HG03025 (cell line): ENCODE results near the gene ATP2A2.

Source experiments
- ATAC-seq: cut with Tn5 transposase; IDR thresholded peaks from one replicate; pipeline ENCODE4 v1.9.1; 2021; ENCODE audit warnings: mild to moderate bottlenecking, moderate library complexity; ENCODE audit not compliant: unreplicated experiment, low FRiP score

The ATP2A2 gene

GRCh38 chr12:110287986-110288385 is 6.9 kb downstream of the ATP2A2 start:
- no peak for ATAC-seq

GRCh38 chr12:110289044-110289710 is 8.1 kb downstream of the ATP2A2 start:
- ATAC-seq, result no peak

DNA sequence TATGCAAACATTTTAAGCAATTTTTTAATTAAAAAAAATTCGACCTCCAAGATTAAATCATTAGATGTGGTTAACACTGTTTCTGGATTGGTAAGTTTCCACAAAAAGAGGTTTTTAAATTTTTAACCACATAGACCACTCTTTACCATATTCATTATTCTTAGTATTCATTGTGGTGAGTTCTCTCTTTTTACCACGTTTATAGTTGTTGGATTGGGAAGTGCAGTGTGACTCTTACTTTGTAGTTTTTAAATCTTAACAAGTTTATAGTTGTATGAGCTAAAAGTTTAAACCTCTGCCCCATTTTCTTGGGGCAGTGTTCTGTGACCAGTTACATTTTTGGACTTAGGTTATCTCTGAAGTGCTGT is 8.6 kb downstream of the ATP2A2 start:
- ATAC-seq, result no peak

- no peak for ATAC-seq
Observed at GRCh38 chr12:110301065-110301806, 20.2 kb downstream of the ATP2A2 start.

- no peak for ATAC-seq
Observed at GRCh38 chr12:110304061-110304551, 23.1 kb downstream of the ATP2A2 start.

- ATAC-seq, result no peak
Observed at GRCh38 chr12:110307372-110307771, 26.3 kb downstream of the ATP2A2 start.

DNA sequence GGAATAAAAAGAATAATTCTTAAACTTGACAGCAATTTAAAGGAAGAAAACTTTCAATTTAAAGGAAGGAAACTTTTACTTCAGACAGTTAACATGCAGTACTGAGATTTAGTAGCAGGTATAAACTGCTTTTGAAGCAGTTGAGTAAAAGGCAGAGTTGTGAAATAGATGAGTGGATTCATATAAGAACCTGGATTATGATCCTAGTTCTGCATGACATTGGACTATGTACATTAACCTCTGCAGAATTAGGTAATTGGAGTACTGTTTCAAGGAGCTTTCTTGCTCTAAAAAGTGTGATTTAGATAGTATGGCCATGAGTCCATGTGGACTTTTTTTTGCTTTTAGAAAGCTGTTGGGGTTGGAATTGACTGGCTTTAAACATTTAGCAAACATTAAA is 29.7 kb downstream of the ATP2A2 start:
- no peak for ATAC-seq

DNA sequence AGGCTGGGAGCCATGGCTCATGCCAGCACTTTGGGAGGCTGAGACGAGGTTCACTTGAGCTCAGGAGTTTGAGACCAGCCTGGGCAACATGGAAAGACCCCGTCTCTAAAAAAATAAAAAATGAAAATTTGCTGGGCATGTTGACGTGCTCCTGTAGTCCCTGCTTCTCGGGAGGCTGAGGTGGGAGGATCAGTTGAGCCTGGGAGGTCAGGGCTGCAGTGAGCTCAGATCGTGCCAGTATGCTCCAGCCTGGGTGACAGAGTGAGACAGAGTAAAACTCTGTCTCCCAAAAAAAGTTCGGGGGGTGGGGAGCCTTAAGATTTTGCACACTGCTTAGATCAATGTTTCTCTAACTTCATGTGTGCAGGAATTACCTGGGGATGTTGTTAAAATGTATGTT is 30.9 kb downstream of the ATP2A2 start:
- no peak for ATAC-seq

DNA sequence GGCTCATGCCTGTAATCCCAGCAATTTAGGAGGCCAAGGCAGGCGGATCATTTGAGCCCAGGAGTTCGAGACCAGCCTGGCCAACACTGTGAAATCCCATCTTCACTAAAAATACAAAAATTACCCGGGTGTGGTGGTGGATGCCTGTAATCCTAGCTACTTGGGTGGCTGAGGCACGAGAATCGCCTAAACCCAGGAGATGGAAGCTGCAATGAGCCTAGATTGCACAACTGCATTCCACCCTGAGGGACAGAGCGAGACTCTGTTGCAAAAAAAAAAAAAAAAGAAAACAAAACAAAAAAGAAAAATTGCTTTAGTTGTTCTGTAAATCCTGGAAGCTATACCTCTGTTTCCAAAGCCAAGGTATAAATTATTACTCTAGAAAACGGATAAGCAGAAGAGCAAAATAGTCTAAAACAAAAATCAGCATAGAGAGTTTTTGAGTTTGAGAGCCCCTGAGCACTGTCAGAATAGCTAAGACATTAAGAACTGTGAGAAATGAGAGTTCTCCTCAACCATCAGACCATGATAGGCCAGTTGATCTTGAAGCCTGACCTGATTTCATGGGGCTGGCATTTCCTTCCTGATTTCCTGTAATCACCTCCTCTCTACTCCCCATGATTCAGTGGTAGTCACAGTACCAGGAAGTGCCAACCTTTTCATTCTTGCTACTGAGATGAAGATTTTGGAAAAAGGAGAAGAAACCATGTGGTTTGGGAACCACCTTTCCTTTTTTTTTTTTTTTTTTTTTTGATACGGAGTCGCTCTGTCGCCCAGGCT is 31.7 kb downstream of the ATP2A2 start:
- no peak for ATAC-seq

GRCh38 chr12:110314308-110314707 is 33.3 kb downstream of the ATP2A2 start:
- no peak for ATAC-seq

- no peak for ATAC-seq
Observed at GRCh38 chr12:110316861-110317260, 35.8 kb downstream of the ATP2A2 start.

DNA sequence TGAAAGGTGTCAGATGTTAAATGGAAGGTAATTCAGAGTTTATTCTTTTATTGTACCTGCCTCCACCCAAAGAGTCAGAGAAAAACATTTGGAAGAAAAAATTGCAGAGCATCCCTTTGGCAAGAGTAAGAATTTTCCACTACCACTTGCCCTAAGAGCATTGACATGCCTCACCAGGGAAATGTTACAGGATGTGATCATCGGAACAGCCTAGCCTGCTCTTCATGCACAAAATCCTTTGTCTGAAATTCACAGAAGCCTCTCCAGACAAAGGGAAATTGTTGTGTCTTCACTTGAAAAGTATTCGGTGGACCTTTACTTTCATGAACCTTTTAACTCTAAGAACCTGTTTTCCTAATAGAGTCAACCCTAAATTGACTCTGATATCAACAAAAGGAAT is 36.9 kb downstream of the ATP2A2 start:
- ATAC-seq, result no peak

DNA sequence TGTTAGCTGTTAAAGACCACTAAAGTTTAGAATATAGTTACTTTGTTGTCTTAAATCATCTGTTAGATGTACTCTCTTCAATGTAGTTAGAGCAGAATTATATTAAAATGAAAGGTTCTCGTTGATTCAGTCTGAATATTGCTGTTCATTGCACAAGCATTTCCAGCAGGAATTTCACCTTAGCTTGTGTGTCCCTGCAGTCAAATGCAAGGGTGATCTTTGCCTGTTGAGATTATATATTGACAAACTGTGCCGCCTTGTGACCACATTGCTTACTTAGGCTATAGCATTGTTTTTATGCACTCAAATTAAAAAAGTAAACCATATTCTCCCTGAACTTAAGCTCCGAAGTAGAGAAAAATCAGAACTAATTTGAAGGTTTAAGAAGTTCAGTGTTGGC is 39.5 kb downstream of the ATP2A2 start:
- no peak for ATAC-seq

DNA sequence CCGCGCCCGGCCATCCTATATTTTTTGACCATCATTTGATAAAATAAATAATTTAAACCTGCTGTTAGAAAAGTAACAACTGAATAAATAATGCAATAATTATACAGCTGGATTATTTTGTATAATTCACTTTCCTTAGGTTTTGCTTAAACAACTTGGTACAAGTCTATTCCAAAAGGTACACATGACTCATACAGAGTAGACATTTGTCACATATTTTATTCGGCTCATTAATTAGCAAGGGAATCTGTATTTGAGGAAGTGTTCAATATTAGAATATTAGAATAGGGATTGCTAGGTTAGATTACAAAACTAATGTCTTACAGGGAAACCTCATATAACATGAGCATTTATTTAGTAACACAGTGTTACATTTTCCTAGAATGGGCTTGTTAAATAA is 48.7 kb downstream of the ATP2A2 start:
- no peak for ATAC-seq

DNA sequence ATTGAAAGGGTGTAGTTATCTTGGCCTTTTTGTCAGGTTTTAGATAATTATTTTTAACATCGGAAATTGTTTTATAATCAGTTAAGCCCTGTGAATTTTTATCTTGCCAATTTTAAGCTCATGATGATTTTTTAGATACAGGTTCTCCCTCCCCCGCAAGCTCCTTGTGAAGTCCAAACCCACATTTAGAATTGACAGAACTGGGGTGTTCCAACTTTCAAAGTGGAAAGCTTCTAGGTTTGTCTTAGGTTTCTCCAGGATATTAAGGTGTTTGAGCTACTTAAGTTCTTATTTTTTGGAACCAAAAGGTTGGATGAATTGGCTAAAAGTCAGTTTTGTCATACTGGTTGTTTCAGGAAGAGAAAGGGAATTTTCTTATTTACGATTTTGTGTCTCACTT is 49.1 kb downstream of the ATP2A2 start:
- no peak for ATAC-seq

DNA sequence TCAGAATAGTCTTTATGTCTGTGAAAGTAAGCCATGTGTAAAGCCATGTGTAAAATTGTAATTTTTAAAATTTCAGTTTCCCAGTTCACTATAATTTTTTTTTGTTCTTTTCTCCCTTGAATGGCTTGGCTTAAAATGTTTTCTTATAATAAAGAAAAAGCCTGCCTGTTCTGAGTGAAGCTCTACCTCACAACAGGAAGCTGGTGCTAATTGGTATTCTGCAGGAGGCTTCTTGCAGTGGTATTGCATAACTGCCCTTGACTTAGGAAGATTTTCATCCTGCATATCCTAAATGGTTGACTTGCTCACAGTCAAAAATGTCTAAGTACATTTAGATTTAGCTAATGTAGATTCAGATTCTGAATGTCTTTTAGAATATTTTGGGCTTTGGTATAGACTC is 49.5 kb downstream of the ATP2A2 start:
- no peak for ATAC-seq

GRCh38 chr12:110333201-110333600 is 52.2 kb downstream of the ATP2A2 start:
- ATAC-seq, result no peak

DNA sequence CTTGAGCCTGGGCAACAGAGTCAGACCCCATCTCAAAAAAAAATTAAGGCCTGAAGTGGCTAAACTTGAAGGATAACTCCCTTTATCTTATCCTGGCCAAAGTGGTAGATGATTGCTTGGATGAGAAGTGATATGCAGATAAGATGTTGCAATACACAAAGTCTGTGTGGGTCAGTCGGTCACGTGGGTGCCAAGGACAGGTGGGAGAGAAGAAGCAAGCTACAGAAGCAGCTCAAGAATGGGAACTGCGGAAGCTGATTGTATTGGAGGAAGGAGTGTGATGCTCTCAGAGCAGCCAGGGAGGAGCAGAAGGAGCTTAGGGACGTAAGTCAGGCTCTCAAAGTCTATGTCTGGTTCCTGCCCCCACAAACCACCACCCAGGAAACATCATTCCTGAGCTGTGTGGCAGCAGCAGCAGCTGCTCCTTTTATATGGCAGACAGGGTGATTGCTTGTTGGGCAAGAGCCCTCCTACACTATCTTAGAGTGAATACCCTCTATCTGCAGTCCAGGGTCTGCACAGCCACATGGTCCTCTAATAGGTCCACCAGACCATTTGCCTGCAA is 54.5 kb downstream of the ATP2A2 start:
- no peak for ATAC-seq

- ATAC-seq, result no peak
Observed at GRCh38 chr12:110337912-110338710, 57.1 kb downstream of the ATP2A2 start.

- ATAC-seq, result no peak
Observed at GRCh38 chr12:110338754-110339153, 57.7 kb downstream of the ATP2A2 start.
